ENCODE results near the gene TTC21A. TPM values are rescaled to one million over a fixed set of nuclear protein-coding genes. Genes with fewer than 3 reads are reported as not detected.

TTC21A gene
- total and polyA plus RNA-seq, 4 donors: 6.1 to 30.4 (median 11.7) TPM

DNA sequence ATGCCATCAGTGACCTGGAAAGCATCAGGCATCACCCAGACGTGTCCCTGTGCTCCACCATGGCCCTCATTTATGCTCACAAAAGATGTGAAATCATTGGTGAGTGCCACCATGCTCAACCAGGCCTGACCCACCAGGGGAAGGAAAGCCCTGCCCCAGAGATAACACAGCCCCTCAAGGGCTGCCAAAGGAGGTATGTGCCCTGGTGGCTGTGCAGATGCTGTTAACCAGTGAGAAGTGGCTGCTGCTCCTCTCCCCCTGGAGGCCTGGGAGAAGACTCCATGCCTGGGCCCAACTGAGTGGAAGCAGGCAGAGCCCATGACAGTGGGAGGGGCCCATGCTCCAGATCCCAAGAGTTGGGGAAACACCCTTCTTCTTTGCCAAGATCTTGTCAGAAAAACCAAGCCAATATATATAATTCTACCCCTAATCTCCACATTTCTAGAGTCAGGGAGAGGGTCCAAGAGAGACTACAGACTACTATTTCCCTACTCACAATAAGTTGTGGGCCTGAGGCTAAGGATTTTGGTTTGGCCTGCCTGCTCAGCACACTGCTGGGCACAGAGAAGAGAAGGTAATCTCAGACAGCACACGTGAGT lies 2.7 kb downstream of the TTC21A start:
- DNase-seq (no peak), ATAC-seq (ENCODE audit: insufficient read depth, low FRiP score) (no peak)
- Histone ChIP-seq H3K27me3 (ENCODE audit: control insufficient read depth in 3 of 3, insufficient read depth in 3 of 3, low read length in 2 of 3) (no peaks in the 10 kb centered on the region), H3K36me3 (ENCODE audit: control insufficient read depth in 4 of 4, insufficient read depth in 4 of 4, low read length in 4 of 4) (peaks cover 0 to 4% (median 0%) of the 10 kb centered on the region in 4 donors), H3K9ac (ENCODE audit: insufficient read depth in 1 of 2, low read length in 2 of 2) (no peak overlapping the region), H3K9me3 (ENCODE audit: control insufficient read depth in 4 of 4, insufficient read depth in 3 of 4, low read length in 3 of 4) (no peaks in the 10 kb centered on the region), H3K27ac (ENCODE audit: low read depth in 1 of 2, low read length in 1 of 2) (no peak overlapping the region), H3K4me3 (no peak overlapping the region), H3K4me1 (ENCODE audit: control insufficient read depth in 5 of 5, insufficient read depth in 5 of 5, low read length in 5 of 5) (peaks cover 7 to 18% (median 9%) of the 10 kb centered on the region in 5 donors)
- TF ChIP-seq CTCF (IDR thresholded peaks at IDR 0.05; ENCODE audit: control extremely low read depth, extremely low read depth): no peak
- WGBS, 2 donors: 68 to 94% methylated on average over 2 of the region's 2 CpGs

- WGBS, 2 donors: 97 to 99% methylated on average over 3 of the region's 3 CpGs
- H3K27ac ChIP-seq (ENCODE audit: low read depth in 1 of 2, low read length in 1 of 2): no peak overlapping the region
- ATAC-seq (ENCODE audit: insufficient read depth, low FRiP score) (no peak), DNase-seq (no peak)
- H3K9ac ChIP-seq (ENCODE audit: insufficient read depth in 1 of 2, low read length in 2 of 2): no peak overlapping the region
- H3K4me1 ChIP-seq (ENCODE audit: control insufficient read depth in 5 of 5, insufficient read depth in 5 of 5, low read length in 5 of 5): peaks cover 0 to 7% (median 3%) of the 10 kb centered on the region in 5 donors
- no peaks in the 10 kb centered on the region for H3K27me3 ChIP-seq (ENCODE audit: control insufficient read depth in 3 of 3, insufficient read depth in 3 of 3, low read length in 2 of 3)
- no peak overlapping the region for H3K4me3 ChIP-seq
- no peak for TF ChIP-seq CTCF (IDR thresholded peaks at IDR 0.05; ENCODE audit: control extremely low read depth, extremely low read depth)
- no peaks in the 10 kb centered on the region for H3K9me3 ChIP-seq (ENCODE audit: control insufficient read depth in 4 of 4, insufficient read depth in 3 of 4, low read length in 3 of 4)
- peaks cover 0 to 4% (median 1%) of the 10 kb centered on the region in 4 donors for H3K36me3 ChIP-seq (ENCODE audit: control insufficient read depth in 4 of 4, insufficient read depth in 4 of 4, low read length in 4 of 4)
Observed at GRCh38 chr3:39112113-39112512, 4.6 kb downstream of the TTC21A start.

DNA sequence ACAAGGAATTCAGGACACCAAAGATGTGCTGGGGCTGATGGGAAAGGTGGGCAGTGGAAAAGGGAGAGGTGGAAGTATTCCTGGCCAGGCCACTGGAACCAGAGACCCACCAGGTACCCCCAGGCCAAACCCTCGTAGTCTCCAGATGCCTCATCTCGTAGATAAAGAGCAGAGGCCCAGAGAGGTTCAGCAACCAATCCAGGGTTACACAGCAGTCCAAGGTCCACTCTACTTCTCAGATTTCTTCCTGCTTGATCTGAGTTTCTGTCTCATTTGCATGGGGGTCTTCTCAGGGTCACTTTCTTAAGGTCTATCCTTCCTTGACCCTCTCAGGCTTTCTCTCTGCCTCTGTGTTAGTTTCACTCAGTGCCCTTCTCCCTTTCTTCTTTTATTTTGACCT lies 5.1 kb downstream of the TTC21A start:
- WGBS, 2 donors: 84 to 99% methylated on average over 2 of the region's 2 CpGs
- Histone ChIP-seq H3K4me1 (ENCODE audit: control insufficient read depth in 5 of 5, insufficient read depth in 5 of 5, low read length in 5 of 5) (peaks cover 0 to 7% (median 3%) of the 10 kb centered on the region in 5 donors), H3K4me3 (no peak overlapping the region), H3K36me3 (ENCODE audit: control insufficient read depth in 4 of 4, insufficient read depth in 4 of 4, low read length in 4 of 4) (peaks cover 0 to 4% (median 1%) of the 10 kb centered on the region in 4 donors), H3K9ac (ENCODE audit: insufficient read depth in 1 of 2, low read length in 2 of 2) (no peak overlapping the region), H3K27ac (ENCODE audit: low read depth in 1 of 2, low read length in 1 of 2) (no peak overlapping the region), H3K9me3 (ENCODE audit: control insufficient read depth in 4 of 4, insufficient read depth in 3 of 4, low read length in 3 of 4) (no peaks in the 10 kb centered on the region), H3K27me3 (ENCODE audit: control insufficient read depth in 3 of 3, insufficient read depth in 3 of 3, low read length in 2 of 3) (no peaks in the 10 kb centered on the region)
- no peak for TF ChIP-seq CTCF (IDR thresholded peaks at IDR 0.05; ENCODE audit: control extremely low read depth, extremely low read depth)
- no peak for DNase-seq
- no peak for ATAC-seq (ENCODE audit: insufficient read depth, low FRiP score)

GRCh38 chr3:39113291-39113690 lies 5.8 kb downstream of the TTC21A start:
- no peaks in the 10 kb centered on the region for H3K27me3 ChIP-seq (ENCODE audit: control insufficient read depth in 3 of 3, insufficient read depth in 3 of 3, low read length in 2 of 3)
- H3K27ac ChIP-seq (ENCODE audit: low read depth in 1 of 2, low read length in 1 of 2): no peak overlapping the region
- no peak overlapping the region for H3K4me3 ChIP-seq
- DNase-seq: no peak
- H3K4me1 ChIP-seq (ENCODE audit: control insufficient read depth in 5 of 5, insufficient read depth in 5 of 5, low read length in 5 of 5): peaks cover 0 to 3% (median under 1%) of the 10 kb centered on the region in 5 donors
- no peak overlapping the region for H3K9ac ChIP-seq (ENCODE audit: insufficient read depth in 1 of 2, low read length in 2 of 2)
- WGBS, 2 donors: 95 to 98% methylated on average over 3 of the region's 3 CpGs
- ATAC-seq (ENCODE audit: insufficient read depth, low FRiP score): no peak
- H3K36me3 ChIP-seq (ENCODE audit: control insufficient read depth in 4 of 4, insufficient read depth in 4 of 4, low read length in 4 of 4): peaks cover 0 to 5% (median 2%) of the 10 kb centered on the region in 4 donors
- H3K9me3 ChIP-seq (ENCODE audit: control insufficient read depth in 4 of 4, insufficient read depth in 3 of 4, low read length in 3 of 4): no peaks in the 10 kb centered on the region
- no peak for TF ChIP-seq CTCF (IDR thresholded peaks at IDR 0.05; ENCODE audit: control extremely low read depth, extremely low read depth)

Data from lung (tissue), 12 donors.